CD4-positive, alpha-beta memory T cell (primary cell): Measurements from ENCODE around the gene CD200R1. TPM values are rescaled to one million over a fixed set of nuclear protein-coding genes. Genes with fewer than 3 reads are reported as not detected.

ENCODE experiments used
- CTCF ChIA-PET: fragments of 350-600 bp; sonication (Branson Sonifier 250); formaldehyde crosslinking; loops from one replicate; lab custom pipeline; 2021; ENCODE audit warnings: inconsistent platforms; ENCODE audit not compliant: partially characterized antibody; lab: Charles Lee
- POLR2A ChIA-PET: fragments of 350-600 bp; sonication (Branson Sonifier 250); formaldehyde crosslinking; loops from one replicate; lab custom pipeline; 2021; ENCODE audit not compliant: partially characterized antibody; lab: Charles Lee
- DNase-seq, 5 donors: peaks; one replicate each; pipeline versions ENCODE4 v3.0.0 to v3.0.0-alpha.2; 2020 to 2022; ENCODE audit warnings: mixed read lengths in 1 of 5
- H3K27ac ChIP-seq: one replicate; pipeline ENCODE4 v1.7.0; 2013; ENCODE audit warnings: low read depth, low read length
- H3K27me3 ChIP-seq: 2 replicates; pipeline ENCODE4 v1.7.0; 2013; ENCODE audit warnings: mild to moderate bottlenecking, low read length, moderate library complexity; ENCODE audit not compliant: insufficient read depth
- H3K36me3 ChIP-seq: 2 replicates; pipeline ENCODE4 v1.7.0; 2013; ENCODE audit warnings: mild to moderate bottlenecking, low read length, moderate library complexity; ENCODE audit not compliant: insufficient read depth
- H3K4me1 ChIP-seq: 2 replicates; pipeline ENCODE4 v1.7.0; 2013; ENCODE audit warnings: mild to moderate bottlenecking, low read length, moderate library complexity; ENCODE audit not compliant: insufficient read depth
- H3K4me3 ChIP-seq, 2 donors: one replicate each; pipeline ENCODE4 v1.7.0; 2013; ENCODE audit warnings: low read length in 2 of 2, mild to moderate bottlenecking in 1 of 2
- H3K9me3 ChIP-seq, 2 donors: one replicate each; pipeline ENCODE4 v1.7.0; 2013; ENCODE audit warnings: low read length in 2 of 2, control low read depth in 1 of 2; ENCODE audit not compliant: control insufficient read depth in 1 of 2
- H3K27ac Mint-ChIP-seq, 7 donors: one replicate each; pipeline ENCODE4 v1.8.0; 2020 to 2021; ENCODE audit warnings: mixed read lengths in 7 of 7, mild to moderate bottlenecking in 6 of 7, inconsistent platforms in 3 of 7, moderate library complexity in 3 of 7
- H3K27me3 Mint-ChIP-seq, 2 donors: one replicate each; pipeline ENCODE4 v1.8.0; 2020 to 2021; ENCODE audit warnings: mixed read lengths in 2 of 2
- H3K36me3 Mint-ChIP-seq, 2 donors: one replicate each; pipeline ENCODE4 v1.8.0; 2020 to 2021; ENCODE audit warnings: mixed read lengths in 2 of 2, inconsistent platforms in 1 of 2, mild to moderate bottlenecking in 1 of 2
- H3K4me1 Mint-ChIP-seq, 4 donors: one replicate each; pipeline ENCODE4 v1.8.0; 2020 to 2021; ENCODE audit warnings: mixed read lengths in 4 of 4, mild to moderate bottlenecking in 1 of 4
- H3K4me3 Mint-ChIP-seq, 8 donors: one replicate each; pipeline ENCODE4 v1.8.0; 2020 to 2021; ENCODE audit warnings: mixed read lengths in 8 of 8, mild to moderate bottlenecking in 7 of 8, moderate library complexity in 6 of 8, inconsistent platforms in 3 of 8
- H3K9me3 Mint-ChIP-seq, 8 donors: one replicate each; pipeline ENCODE4 v1.8.0; 2020 to 2021; ENCODE audit warnings: mixed read lengths in 8 of 8, mild to moderate bottlenecking in 5 of 8, inconsistent platforms in 3 of 8, moderate library complexity in 1 of 8
- intact Hi-C: fragments of 100-400 bp; cut with micrococcal nuclease; formaldehyde crosslinking; loops from one replicate; pipeline ENCODE4 v1.15.1; 2023
- polyA plus RNA-seq, 2 donors: library from polyadenylated mRNA; unstranded; fragments of 300-500 nt; fragmentation: Illumina TruSeq; gene quantifications; one replicate each; pipeline ENCODE4 v1.2.3, GENCODE V29; 2021
- total RNA-seq, 2 experiments: library from RNA; stranded (reverse); gene quantifications; one replicate each; pipeline ENCODE4 v1.2.3, GENCODE V29; 2021

The CD200R1 gene
- total and polyA plus RNA-seq, 4 experiments from 2014 or later, result 22.6 to 30.1 (median 28.4) TPM

DNA sequence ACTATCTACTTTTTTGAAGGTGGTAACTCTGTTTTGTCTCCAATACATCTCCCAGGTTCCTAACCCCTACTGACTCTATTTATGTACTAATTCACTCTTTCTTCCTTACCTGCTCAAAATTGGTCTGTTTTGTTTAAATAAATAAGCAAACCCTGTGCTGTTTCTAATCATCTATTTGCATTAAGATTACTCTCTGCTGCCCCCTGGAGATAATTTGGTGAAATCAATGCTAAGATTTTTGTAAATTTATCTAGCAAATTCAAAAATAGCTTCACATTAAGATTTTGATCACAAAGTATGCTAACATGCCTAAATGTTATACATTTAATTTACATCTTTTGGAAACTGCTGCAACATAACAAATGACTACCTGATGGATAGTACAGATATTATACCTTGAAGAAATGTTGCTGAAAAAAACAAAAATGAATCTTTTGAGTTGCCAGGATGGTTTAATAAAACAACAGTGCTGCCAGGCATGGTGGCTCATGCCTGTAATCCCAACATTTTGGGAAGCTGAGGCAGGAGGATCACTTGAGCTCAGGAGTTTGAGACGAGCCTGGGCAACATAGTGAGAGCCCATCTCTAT lies 4.4 kb upstream of the CD200R1 start:
- no peak overlapping the region for H3K4me3 ChIP-seq
- Mint-ChIP-seq H3K27me3 (no peaks in the 10 kb centered on the region), H3K27ac (peak overlapping the region in 6 of 7 donors; percentile 0 to 81 (median 42)), H3K9me3 (peaks cover 0 to under 1% (median 0%) of the 10 kb centered on the region in 8 donors), H3K4me1 (peaks cover 48 to 73% (median 60%) of the 10 kb centered on the region in 4 donors), H3K36me3 (peaks cover 0 to 4% of the 10 kb centered on the region in 2 donors), H3K4me3 (peak overlapping the region in 2 of 8 donors; percentile 12 to 39)
- ChIA-PET CTCF (interaction anchor here (0.8 to 8.7 kb wide), 34 partner anchors 8 to 397 kb away, joined by 3 to 161 read pairs (median 5); partner anchors contain the start of gene GTPBP8), POLR2A (interaction anchor here (1.3 to 6.6 kb wide), 5 partner anchors 12 to 336 kb away, joined by 3 to 35 read pairs (median 8); partner anchors contain the start of gene GTPBP8)
- no peaks in the 10 kb centered on the region for H3K36me3 ChIP-seq
- no peaks in the 10 kb centered on the region for H3K27me3 ChIP-seq
- DNase-seq, result peak in 4 of 5 donors; percentile 59 to 67 (median 62)
- H3K4me1 ChIP-seq, result peaks cover 68% of the 10 kb centered on the region
- H3K9me3 ChIP-seq, result no peaks in the 10 kb centered on the region
- H3K27ac ChIP-seq, result no peak overlapping the region
- intact Hi-C loops, result loop anchor here (1.0 to 10.0 kb wide), 6 partner anchors 11 to 415 kb away; partner anchors contain the start of genes ATG3, GTPBP8 and SLC35A5

GRCh38 chr3:112976953-112977352 lies 2.0 kb upstream of the CD200R1 start:
- Histone ChIP-seq H3K27me3 (no peaks in the 10 kb centered on the region), H3K4me1 (peaks cover 47% of the 10 kb centered on the region), H3K4me3 (no peak overlapping the region), H3K9me3 (no peaks in the 10 kb centered on the region), H3K36me3 (no peaks in the 10 kb centered on the region), H3K27ac (peak overlapping the region; percentile 65)
- intact Hi-C loops, result loop anchor here (5.0 to 10.0 kb wide), 2 partner anchors 395 to 412 kb away; partner anchors contain the start of genes ATG3 and SLC35A5
- Mint-ChIP-seq H3K4me1 (peaks cover 38 to 70% (median 49%) of the 10 kb centered on the region in 4 donors), H3K36me3 (peaks cover 0 to 7% of the 10 kb centered on the region in 2 donors), H3K9me3 (peaks cover 0 to 3% (median 0%) of the 10 kb centered on the region in 8 donors), H3K4me3 (peak overlapping the region; percentile 60 to 98 (median 74)), H3K27me3 (no peaks in the 10 kb centered on the region), H3K27ac (peak overlapping the region; percentile 88 to 98 (median 93))
- POLR2A ChIA-PET, result interaction anchor here (0.9 to 1.2 kb wide), 4 partner anchors 14 to 242 kb away, joined by 3 to 5 read pairs (median 4); partner anchors contain the start of gene GTPBP8
- peak in 1 of 5 donors; percentile 10 for DNase-seq
- CTCF ChIA-PET, result interaction anchor here (1.0 to 6.7 kb wide), 5 partner anchors 22 to 334 kb away, joined by 4 to 114 read pairs (median 4); no protein-coding TSS in a partner anchor

GRCh38 chr3:112976001-112976400 lies 1.1 kb upstream of the CD200R1 start:
- DNase-seq, result no peak
- Mint-ChIP-seq H3K4me3 (peak overlapping the region; percentile 64 to 98 (median 89)), H3K4me1 (peaks cover 43 to 77% (median 55%) of the 10 kb centered on the region in 4 donors), H3K27me3 (no peaks in the 10 kb centered on the region), H3K27ac (peak overlapping the region; percentile 88 to 98 (median 93)), H3K36me3 (peaks cover 0 to 8% of the 10 kb centered on the region in 2 donors), H3K9me3 (peaks cover 0 to 4% (median 0%) of the 10 kb centered on the region in 8 donors)
- no peaks in the 10 kb centered on the region for H3K9me3 ChIP-seq
- ChIA-PET CTCF (interaction anchor here (0.7 to 6.7 kb wide), 10 partner anchors 15 to 333 kb away, joined by 3 to 114 read pairs (median 4); partner anchors contain the start of gene GTPBP8), POLR2A (interaction anchor here (0.7 to 4.5 kb wide), 12 partner anchors 11 to 302 kb away, joined by 3 to 25 read pairs (median 4); partner anchors contain the start of gene GTPBP8)
- H3K27ac ChIP-seq, result peak overlapping the region; percentile 65
- H3K27me3 ChIP-seq, result no peaks in the 10 kb centered on the region
- peaks cover 53% of the 10 kb centered on the region for H3K4me1 ChIP-seq
- H3K36me3 ChIP-seq, result no peaks in the 10 kb centered on the region
- intact Hi-C loops, result loop anchor here (5.0 to 10.0 kb wide), 2 partner anchors 394 to 411 kb away; partner anchors contain the start of genes ATG3 and SLC35A5
- peak overlapping the region in 1 of 2 donors; percentile 64 for H3K4me3 ChIP-seq

- CTCF ChIA-PET, result interaction anchor here (0.6 to 6.7 kb wide), 10 partner anchors 8 to 334 kb away, joined by 3 to 114 read pairs (median 4); partner anchors contain the start of genes CD200R1L and GTPBP8
- Histone ChIP-seq H3K36me3 (no peaks in the 10 kb centered on the region), H3K27ac (peak overlapping the region; percentile 65)
Observed at GRCh38 chr3:112974178-112974517, 755 bp downstream of the CD200R1 start.

GRCh38 chr3:112973325-112974177 lies 1.4 kb downstream of the CD200R1 start:
- peaks cover 65% of the 10 kb centered on the region for H3K4me1 ChIP-seq
- H3K27ac Mint-ChIP-seq, result peak overlapping the region; percentile 88 to 98 (median 93)
- POLR2A ChIA-PET, result interaction anchor here (0.6 to 4.5 kb wide), 13 partner anchors 8 to 237 kb away, joined by 3 to 25 read pairs (median 4); partner anchors contain the start of genes CD200R1L and GTPBP8

More at GRCh38 chr3:112974178-112974517, 755 bp downstream of the CD200R1 start:
- Mint-ChIP-seq H3K27ac (peak overlapping the region; percentile 88 to 98 (median 93)), H3K9me3 (peaks cover 0 to 4% (median 0%) of the 10 kb centered on the region in 8 donors), H3K36me3 (peaks cover 0 to 8% of the 10 kb centered on the region in 2 donors), H3K4me1 (peaks cover 55 to 91% (median 68%) of the 10 kb centered on the region in 4 donors), H3K4me3 (peak overlapping the region; percentile 88 to 98 (median 94)), H3K27me3 (no peaks in the 10 kb centered on the region)
- Histone ChIP-seq H3K4me3 (peak overlapping the region; percentile 64 to 66), H3K4me1 (peaks cover 65% of the 10 kb centered on the region), H3K9me3 (no peaks in the 10 kb centered on the region), H3K27me3 (no peaks in the 10 kb centered on the region)
- POLR2A ChIA-PET, result interaction anchor here (1.2 to 4.5 kb wide), 12 partner anchors 8 to 239 kb away, joined by 3 to 25 read pairs (median 6); partner anchors contain the start of gene GTPBP8
- peak in 1 of 5 donors; percentile 16 for DNase-seq
- intact Hi-C loops, result loop anchor here (1.0 to 10.0 kb wide), 3 partner anchors 117 to 409 kb away; partner anchors contain the start of genes ATG3 and SLC35A5

GRCh38 chr3:112972158-112972557 lies 2.7 kb downstream of the CD200R1 start:
- peaks cover 64% of the 10 kb centered on the region for H3K4me1 ChIP-seq
- Mint-ChIP-seq H3K9me3 (peaks cover 0 to 4% (median 0%) of the 10 kb centered on the region in 8 donors), H3K27ac (peak overlapping the region; percentile 13 to 98 (median 75)), H3K4me1 (peaks cover 59 to 95% (median 72%) of the 10 kb centered on the region in 4 donors), H3K4me3 (peak overlapping the region; percentile 85 to 98 (median 92)), H3K27me3 (no peaks in the 10 kb centered on the region), H3K36me3 (peaks cover 7 to 15% of the 10 kb centered on the region in 2 donors)
- ChIA-PET CTCF (interaction anchor here (1.0 to 6.7 kb wide), 14 partner anchors 8 to 412 kb away, joined by 3 to 114 read pairs (median 4); partner anchors contain the start of gene GTPBP8), POLR2A (interaction anchor here (0.8 to 4.5 kb wide), 11 partner anchors 13 to 237 kb away, joined by 3 to 25 read pairs (median 4); partner anchors contain the start of genes CD200R1L and GTPBP8)
- H3K27ac ChIP-seq, result peak overlapping the region; percentile 65
- no peaks in the 10 kb centered on the region for H3K9me3 ChIP-seq
- peak overlapping the region in 1 of 2 donors; percentile 26 for H3K4me3 ChIP-seq
- no peak for DNase-seq
- intact Hi-C loops, result loop anchor here (2.0 to 10.0 kb wide), 3 partner anchors 13 to 407 kb away; partner anchors contain the start of genes ATG3 and SLC35A5
- H3K27me3 ChIP-seq, result no peaks in the 10 kb centered on the region
- H3K36me3 ChIP-seq, result no peaks in the 10 kb centered on the region

More at GRCh38 chr3:112973325-112974177, 1.4 kb downstream of the CD200R1 start:
- H3K4me3 ChIP-seq, result peak overlapping the region; percentile 64 to 66
- Mint-ChIP-seq H3K4me3 (peak overlapping the region; percentile 88 to 98 (median 94)), H3K27me3 (no peaks in the 10 kb centered on the region), H3K36me3 (peaks cover 0 to 8% of the 10 kb centered on the region in 2 donors), H3K9me3 (peaks cover 0 to 4% (median 0%) of the 10 kb centered on the region in 8 donors), H3K4me1 (peaks cover 60 to 95% (median 71%) of the 10 kb centered on the region in 4 donors)
- intact Hi-C loops, result loop anchor here (1.0 to 10.0 kb wide), 5 partner anchors 9 to 409 kb away; partner anchors contain the start of genes ATG3 and SLC35A5
- no peaks in the 10 kb centered on the region for H3K9me3 ChIP-seq
- CTCF ChIA-PET, result interaction anchor here (0.6 to 6.7 kb wide), 11 partner anchors 8 to 331 kb away, joined by 3 to 114 read pairs (median 5); partner anchors contain the start of genes CD200R1L and GTPBP8
- no peaks in the 10 kb centered on the region for H3K36me3 ChIP-seq
- no peaks in the 10 kb centered on the region for H3K27me3 ChIP-seq
- DNase-seq, result peak; percentile 47 to 69 (median 52)
- H3K27ac ChIP-seq, result peak overlapping the region; percentile 65
